GM12875 (cell line): ENCODE measurements around the gene SLC40A1.

Source experiments
- H3K4me3 ChIP-seq: one replicate; pipeline ENCODE4 v1.5.1; 2011; ENCODE audit warnings: low read depth, low read length, control low read depth
- CTCF ChIP-seq: IDR thresholded peaks from 2 replicates; pipeline ENCODE4 v1.5.1; 2011; ENCODE audit warnings: low read depth, mild to moderate bottlenecking, control low read depth, inconsistent platforms, low read length, moderate library complexity, borderline replicate concordance; ENCODE audit not compliant: insufficient read depth

Gene SLC40A1

GRCh38 chr2:189552334-189552990 lies 28.1 kb downstream of the SLC40A1 start:
- no peak for TF ChIP-seq CTCF
- no peak overlapping the region for H3K4me3 ChIP-seq

GRCh38 chr2:189551808-189552207 lies 28.8 kb downstream of the SLC40A1 start:
- no peak overlapping the region for H3K4me3 ChIP-seq
- no peak for TF ChIP-seq CTCF

GRCh38 chr2:189549449-189549832 lies 31.1 kb downstream of the SLC40A1 start:
- TF ChIP-seq CTCF = no peak
- no peak overlapping the region for H3K4me3 ChIP-seq

- no peak for TF ChIP-seq CTCF
- no peak overlapping the region for H3K4me3 ChIP-seq
Measured at GRCh38 chr2:189548666-189549448, 31.7 kb downstream of the SLC40A1 start.

- H3K4me3 ChIP-seq = no peak overlapping the region
- no peak for TF ChIP-seq CTCF
Measured at GRCh38 chr2:189545418-189545817, 35.2 kb downstream of the SLC40A1 start.

- no peak for TF ChIP-seq CTCF
- H3K4me3 ChIP-seq = no peak overlapping the region
Measured at GRCh38 chr2:189544318-189545042, 36.1 kb downstream of the SLC40A1 start.

- H3K4me3 ChIP-seq = no peak overlapping the region
- TF ChIP-seq CTCF = no peak
Measured at GRCh38 chr2:189543367-189543766, 37.2 kb downstream of the SLC40A1 start.
